NCI-H460 (cell line): ENCODE data around the gene MYPN. TPM values are rescaled to one million over a fixed set of nuclear protein-coding genes. Genes with fewer than 3 reads are reported as not detected.
"Not testable (repeated sequence)": the region's sequence is repeated elsewhere in the genome, so short reads cannot be mapped to it uniquely, and the experiment has no call there.

Experiments used
- DNase-seq: peaks from one replicate; pipeline ENCODE4 v3.0.0-alpha.2; 2016; ENCODE audit warnings: low read depth; ENCODE audit errors: extremely low read depth
- total RNA-seq: library from RNA; depleted of rRNA; stranded (reverse); fragments of >200 nt; shearing (Covaris generic); gene quantifications from 2 replicates; pipeline ENCODE4 v1.2.3, GENCODE V29; 2014

The MYPN gene
- total RNA-seq, 1 experiment from 2014 or later, result 5.4 TPM

DNA sequence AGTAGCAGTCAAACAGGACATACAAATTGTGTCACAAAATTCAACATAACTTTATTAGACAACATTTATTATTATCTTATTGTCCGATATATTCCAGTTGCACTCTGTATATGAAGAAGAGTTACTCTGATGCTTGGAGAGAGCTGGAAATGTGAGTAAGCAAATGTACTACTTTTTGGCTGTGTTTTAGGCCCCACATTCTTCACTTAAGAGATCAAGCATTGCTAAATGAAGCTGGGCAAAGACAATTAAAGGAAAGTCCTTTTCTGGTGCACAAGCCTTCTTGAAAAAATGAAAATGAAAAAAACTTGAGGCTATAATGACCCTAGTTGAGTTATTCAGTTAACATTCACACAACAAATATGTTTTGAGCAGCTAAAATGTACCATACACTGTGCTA is 26.1 kb downstream of the MYPN start:
- DNase-seq, result no peak

DNA sequence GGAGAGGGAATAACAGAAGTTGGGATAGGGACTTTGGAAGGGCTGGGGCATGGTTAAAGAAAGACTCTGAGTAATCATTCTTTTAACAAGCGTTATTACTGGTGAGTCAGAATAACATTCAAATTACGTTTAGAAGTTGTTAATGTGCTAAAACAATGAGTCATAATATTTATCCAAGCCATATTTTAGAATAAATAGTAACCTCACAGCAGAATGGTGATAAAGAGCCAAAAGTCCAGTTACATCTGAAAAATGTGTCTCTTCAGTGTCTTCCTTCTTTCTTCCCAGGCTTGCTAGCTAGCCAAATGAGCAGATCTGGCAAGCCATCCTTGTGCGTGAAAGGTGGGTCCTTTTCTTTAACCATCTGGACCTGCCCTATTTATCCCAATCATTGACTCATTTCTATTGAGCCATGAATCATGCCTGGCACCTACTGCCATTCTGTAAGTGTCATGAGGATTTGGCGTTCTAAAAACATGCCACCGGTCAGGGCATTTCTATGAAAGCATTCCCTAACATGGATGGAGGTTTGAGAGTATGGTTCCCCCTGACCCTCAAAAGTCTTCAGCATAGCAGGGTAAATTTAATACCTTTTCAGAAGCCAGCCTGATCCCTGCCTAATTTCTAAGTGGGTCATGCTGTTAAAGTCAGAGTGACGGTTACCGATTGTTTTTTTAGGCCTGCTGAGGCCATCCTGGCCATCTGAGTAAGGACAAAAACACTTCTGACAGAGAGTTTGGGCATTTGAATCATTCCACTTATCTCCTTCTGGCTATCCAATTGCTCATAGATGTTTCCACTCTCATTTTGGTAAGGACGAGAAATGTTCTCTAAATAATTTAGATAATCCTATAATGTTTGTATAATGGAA is 26.9 kb downstream of the MYPN start:
- peak; percentile 89 for DNase-seq

DNA sequence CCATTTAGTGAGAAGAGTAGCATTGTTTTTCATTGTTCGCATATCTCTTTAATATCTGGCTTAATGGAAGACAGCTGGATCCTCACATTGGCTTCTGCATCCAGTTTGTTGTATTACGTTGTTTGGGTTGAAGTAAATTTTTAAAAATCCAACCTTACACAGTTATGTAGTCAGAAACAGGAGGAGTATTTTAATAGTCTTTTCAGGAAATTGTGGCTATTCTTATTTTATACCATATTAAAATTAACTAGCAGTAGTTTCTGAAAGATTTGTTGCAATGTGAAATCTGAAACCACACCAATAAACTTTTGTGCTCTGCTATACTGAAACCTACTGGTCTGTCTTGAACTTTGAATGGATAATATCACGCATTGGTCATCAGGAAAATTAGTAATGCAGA is 27.9 kb downstream of the MYPN start:
- no peak for DNase-seq

DNA sequence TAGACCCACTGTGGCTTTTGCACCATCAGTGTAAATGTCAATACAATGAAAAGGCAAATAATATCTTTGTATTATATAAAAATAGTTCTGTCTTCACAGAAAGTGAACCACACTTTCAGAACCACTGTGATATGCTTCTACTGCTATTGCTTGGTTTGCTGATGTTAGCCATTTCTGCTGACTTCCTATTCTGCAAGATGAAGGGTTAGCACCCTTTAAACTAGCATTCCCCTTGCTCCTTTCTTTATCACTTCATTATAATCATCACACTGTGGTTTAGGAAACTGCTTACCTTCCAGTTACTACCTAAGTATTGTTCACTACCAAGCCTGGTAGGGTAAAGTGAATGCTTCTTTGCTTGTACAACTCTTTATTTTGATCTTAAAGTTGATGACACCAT is 29.2 kb downstream of the MYPN start:
- DNase-seq, result no peak

DNA sequence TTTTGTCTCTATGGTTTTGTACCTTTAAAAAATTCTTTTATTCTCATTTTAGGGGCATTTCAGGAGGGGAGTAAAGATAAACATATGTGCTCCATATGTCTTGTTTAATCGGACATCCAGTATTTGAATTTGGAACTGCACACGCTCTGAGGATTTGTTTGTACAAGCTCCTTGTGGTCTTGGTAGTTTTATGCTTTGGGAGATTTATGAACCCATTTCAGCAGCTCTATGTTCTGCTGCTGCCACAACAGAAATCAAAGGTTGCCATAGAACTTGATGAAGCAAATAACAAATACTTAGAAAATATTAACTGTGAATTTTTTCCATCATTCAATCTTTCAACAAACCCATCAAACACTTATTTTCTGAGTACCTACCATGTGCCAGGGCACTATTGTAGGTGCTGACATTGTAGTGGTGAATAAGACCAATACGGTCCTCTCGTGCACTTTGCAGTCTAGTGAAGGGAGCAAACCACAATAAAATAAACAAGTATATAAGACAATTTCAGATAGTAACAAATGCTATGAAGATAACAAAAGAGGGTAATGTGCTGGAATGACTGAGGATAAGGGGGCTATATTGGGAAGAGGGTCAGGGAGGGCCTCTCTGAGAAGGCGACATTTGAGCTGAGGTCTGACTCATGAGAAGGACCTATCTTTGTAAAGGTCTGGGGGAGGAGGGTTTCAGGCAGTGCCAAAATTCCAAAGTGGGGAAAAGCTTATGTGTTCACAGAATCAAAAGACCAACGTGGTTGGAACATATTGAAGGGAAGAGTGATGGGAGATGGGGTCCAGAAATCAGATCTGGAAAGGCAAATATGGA is 30.4 kb downstream of the MYPN start:
- no peak for DNase-seq

DNA sequence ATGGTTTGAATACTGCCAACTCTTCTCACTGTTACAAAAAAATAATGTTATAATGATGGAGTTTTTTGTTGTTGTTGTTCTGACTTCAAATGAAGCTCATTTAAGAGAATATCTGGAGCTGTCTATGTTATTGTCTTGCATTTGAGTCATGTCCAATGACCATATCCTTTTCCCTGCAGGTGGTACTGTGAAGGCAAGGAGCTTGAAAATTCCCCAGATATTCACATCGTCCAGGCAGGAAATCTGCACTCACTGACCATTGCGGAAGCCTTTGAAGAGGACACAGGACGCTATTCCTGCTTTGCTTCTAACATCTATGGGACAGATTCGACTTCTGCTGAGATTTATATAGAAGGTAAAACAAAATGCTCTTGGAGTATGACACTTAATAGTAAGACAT is 33.5 kb downstream of the MYPN start:
- DNase-seq, result no peak

DNA sequence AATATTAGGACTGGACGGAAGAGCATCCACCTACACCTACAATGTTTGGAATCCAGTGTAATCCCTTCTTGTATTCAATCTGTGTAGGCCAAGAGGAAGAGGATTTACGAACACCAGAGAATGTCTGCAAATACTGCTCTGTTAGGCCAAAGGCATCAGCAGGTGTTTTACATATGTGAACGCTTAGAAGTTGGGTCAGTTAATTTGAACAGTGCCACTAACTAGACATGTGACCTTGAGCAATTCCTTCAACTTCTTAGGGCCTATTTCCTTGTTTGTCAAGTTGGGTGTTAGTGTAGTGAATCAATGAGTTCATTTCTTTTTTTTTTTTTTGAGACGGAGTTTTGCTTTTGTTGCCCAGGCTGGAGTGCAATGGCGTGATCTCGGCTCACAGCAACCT is 35.4 kb downstream of the MYPN start:
- no peak for DNase-seq

DNA sequence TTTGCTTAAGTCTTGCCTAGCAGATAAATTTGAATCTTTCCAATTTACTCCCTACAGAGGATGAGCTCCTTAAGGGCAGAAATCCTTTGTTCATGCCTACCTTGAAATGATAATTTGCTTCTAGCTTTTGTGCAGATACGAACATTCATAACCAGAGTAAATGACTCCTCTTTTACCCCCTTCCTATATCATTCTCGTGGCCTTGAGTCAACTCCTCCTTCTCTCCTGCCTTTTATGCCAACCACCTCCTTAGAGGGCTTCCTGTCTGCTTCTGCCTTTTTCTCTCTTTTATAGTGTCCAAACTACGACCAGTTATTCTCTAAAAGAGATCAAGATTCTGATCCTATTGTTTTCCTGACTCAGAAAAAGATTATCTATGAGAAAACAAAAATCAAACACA is 36.4 kb downstream of the MYPN start:
- DNase-seq, result no peak

DNA sequence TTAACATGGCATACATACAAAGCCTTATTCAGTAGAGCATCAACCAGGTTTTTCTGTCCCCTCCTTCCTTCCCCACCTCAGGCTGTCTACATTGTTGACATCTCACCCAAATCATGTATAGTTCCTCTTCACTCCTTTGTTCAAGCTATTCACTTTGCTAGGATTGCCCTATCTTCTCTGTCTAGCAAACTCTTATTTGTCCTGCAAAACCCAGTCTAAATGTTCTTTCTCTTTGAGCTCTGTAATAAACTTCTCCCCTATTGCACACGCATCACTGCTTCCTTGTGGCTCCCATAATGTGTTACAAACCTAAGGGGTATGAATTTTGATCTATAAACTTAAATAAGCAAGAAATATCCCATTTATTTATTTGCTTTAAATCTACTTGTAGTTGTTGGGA is 36.8 kb downstream of the MYPN start:
- no peak for DNase-seq

DNA sequence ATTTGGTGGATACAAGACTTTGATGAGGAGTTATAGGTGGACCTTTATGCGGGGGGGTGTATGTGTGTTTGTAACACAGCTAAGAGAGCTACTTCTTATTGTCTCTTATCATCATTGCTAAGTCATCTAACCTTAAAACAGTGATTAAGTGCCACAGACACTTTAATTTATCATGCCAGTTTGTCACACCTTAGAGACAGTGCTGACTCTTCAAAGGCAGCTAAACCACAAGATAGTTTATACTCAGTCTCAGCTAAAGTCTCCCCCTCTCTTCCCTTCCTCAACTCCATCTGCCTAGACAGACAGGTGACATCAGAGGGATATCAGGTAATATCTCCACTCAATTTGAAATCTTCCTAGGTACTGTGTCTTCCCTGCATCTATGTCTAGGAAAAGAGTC is 42.2 kb downstream of the MYPN start:
- no peak for DNase-seq

DNA sequence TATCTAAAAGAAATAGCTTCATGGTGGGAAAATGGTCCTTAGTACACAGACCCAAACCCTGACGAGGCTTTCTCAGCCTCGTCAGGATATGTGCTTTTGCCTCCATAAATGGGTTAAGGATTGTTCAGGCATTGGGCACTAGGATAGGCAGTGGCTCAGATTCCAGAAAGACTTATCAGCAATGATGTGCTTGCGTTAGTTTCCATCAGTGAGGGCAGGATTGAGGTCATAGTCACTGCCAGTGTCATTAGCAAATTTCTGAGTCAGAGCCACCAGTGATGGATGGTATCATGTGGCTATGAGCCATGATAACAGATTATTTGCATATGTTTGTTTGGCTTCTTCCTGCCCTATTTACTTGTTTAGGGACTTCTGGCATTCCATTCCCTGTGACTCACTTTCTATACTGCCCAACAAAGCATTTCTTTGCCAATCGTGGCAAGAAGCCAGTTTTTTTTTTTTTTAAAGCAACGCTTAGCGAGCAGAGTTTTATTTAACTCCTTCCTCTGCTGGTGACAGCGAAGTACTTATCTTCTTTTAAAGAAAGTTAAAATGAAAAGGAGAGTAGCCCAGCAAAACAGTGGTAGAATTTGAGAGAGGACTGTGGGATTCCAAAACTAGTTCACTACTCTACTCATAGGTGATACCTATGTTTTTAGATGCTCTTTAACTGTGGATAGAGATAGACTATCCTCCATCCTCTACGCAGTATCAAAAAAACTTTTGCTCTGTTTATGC is 44.4 kb downstream of the MYPN start:
- peak; percentile 99 for DNase-seq

DNA sequence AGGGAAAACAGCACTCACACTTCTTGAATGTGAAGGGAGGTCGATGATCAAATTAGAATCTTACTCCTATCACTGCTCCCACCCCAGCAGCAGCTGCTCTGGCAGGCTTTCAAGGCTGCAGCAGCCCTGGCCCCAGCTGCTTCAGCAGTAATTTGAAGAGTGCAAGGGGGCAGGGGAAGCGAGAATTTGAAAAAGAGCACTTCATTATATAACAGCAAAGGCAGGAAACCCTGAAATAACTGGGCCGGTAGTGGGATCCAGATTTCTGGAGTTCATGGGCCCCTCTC is 44.9 kb downstream of the MYPN start:
- DNase-seq, result no peak

DNA sequence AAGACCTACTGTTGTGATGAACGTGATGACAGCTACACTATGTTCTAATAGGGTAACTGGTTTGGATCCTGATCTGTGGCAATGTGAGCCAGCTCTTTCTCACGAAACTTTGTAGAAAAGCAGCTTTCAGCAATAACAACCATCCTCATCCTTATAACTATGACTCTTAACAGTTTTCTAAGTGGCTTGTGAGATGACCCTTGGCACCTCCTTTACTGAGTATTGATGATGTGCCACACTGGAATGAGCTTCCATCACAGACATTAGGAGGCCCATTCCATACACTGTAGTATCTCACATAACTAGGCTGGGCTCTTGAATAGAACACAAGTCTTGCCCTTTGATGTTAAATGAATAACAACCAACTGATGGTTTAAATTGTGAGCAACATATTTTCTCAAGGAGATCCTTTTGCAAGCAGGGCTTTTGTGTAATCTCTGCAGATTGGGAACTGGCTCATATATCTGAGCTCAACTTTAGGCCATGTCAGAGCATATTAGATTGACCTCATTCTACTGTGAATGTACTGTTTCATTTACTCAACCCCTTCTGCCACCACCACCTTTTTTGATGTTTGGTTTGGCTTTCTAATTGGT is 46.4 kb downstream of the MYPN start:
- no peak for DNase-seq

DNA sequence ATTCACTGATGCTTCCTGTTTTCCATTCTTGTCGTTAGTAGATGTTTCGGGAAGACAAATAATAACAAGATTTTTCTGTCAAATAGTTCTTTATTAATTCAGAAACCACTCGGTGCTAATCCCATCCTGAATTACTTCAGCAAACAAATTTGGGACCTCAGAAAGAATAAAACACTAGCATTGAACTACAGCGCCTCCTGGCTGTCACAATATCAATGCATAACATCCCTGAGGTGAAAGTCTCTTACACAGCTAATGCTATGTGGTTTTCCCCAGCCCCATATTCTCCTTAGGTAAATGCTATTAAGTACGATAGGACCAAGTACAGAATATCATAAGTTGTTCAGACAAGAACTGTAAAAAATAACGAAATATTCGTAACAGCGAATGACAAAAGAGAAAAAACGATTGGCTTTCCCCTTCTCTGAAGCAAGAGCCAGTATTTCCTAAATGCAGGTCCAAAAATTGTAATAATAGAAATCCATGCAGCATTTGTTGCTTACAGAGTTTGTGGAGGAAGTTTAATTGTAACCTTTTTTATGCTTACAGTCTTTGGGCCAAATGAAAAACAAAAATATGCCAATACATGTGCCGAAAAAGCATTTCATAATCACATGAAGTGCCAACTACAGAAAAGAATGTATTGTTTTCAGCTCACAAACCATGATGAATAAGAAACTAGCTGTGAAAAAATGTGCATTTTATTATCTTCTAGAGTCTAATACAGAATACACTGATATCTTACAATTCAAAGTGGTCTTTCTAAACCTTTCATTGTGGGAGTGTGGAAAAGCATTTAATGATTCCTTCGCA is 47.3 kb downstream of the MYPN start:
- DNase-seq, result peak; percentile 71

DNA sequence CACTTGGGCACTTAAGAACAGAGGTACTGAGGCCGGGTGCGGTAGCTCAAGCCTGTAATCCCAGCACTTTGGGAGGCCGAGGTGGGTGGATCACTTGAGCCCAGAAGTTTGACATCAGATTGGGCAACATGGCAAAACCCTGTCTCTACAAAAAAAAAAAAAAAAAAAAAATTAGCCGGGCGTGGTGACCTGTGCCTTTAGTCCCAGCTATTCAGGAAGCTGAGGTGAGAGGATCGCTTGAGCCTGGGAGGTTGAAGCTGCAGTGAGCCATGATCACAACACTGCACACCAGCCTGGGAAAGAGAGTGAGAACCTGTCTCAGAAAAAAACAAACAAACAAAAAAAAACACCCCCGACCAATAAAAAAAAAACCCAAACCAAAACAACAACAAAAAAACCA is 48.2 kb downstream of the MYPN start:
- not testable (repeated sequence) for DNase-seq

DNA sequence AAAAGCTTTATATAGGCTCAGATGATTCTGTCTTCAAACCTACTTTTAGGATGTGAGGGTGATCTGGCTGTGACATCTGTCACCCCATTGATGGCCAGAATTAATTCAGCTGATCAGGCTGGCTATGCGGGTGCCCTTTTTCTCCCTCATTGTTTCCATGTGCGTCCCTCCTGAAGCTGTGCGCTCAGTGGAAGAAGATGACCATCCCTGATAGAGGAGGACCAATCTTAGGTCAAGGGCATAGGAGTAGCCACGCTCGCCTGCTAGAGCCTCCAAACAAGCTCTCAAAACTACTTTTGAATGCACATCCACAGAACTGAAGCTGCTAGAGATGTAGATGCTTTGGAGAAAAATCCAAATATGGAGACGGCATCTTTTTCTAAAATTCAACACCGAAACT is 48.7 kb downstream of the MYPN start:
- no peak for DNase-seq

DNA sequence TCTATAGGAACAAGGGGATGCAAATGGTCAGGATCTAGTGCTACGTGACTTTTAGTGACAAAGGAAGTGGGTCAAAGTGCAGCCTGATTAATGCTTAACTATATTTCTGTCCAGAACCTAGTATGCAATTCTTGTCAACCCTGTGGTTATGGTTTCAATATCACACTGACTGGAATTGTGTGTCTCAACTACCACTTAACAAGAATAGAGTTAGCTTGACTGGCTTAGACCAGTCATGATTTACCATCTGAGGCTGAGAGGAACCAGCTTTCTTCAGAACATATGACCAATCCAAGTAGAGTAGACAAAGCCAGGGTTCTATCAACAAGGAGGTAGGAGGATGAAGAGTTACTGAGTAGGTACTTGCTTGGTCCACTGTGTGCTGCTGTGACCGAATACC is 54.4 kb downstream of the MYPN start:
- DNase-seq, result no peak

DNA sequence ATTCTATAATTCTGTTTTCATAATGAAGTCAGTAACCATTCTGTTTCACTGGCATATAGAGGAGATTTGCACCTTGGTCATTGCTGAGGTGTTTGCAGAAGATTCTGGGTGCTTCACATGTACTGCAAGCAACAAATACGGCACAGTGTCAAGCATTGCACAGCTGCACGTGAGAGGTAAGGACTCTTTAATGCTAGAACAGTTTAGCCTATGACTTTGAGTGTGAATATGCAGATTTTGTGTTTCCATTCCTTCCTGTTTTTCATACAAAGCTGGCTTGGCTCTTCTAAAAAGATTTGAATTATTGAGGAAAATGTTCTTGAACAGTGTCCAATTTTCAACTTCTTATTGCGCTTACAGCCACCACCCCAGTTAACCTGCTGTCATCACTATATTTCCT is 56.4 kb downstream of the MYPN start:
- DNase-seq, result no peak

DNA sequence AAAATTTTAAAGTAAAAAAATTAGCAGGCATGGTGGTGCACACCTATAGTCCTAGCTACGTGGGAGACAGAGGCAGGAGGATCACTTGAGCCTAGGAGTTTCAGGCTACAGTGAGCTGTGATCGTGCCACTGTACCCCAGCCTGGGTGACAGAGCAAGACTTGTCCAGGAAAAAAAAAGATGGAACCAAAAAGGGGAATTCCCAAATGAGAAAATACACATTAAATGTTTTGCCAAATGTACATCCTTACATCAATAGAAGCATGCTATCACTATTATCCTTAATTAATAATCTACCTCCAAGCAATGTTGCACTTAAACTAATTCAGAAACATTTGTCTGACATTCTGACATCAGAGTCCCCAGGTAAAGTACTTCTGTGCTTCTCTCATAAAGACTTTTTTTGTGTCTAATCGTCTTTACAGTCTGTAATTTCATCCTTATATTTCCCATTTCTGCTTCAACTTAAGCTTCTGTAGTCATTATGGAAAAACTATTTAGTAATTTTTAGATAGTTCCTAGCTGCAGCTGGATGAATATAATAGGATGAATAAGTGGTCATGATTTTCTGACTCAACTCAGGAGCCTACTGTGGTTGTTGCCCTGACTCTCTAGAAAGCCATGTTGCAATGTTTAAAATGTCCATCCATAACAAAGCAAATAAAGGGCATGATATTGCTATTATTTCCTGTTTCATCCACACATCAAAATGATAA is 57.7 kb downstream of the MYPN start:
- DNase-seq, result no peak
